ENCODE results near the gene SMG6.

Gene SMG6

GRCh38 chr17:2137342-2138098 is 166.1 kb downstream of the SMG6 start:
- DNase-seq = no peak

DNA sequence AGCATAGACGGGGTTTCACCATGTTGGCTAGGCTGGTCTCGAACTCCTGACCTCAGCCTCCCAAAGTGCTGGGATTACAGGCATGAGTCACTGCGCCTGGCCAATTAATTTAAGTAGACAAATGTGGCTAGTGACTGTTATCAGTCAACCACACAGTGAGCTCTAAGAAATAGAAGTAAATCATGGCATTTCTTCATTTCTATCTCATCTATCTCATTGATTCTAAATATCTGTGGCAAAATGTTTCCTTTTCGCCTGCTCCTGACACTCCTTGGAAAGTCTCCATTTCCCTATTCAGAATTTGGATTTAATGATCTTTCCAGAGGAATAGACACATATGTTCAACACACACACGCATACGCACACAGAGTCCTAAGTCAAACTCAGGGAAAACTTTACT is 167.3 kb downstream of the SMG6 start:
- no peak for DNase-seq

GRCh38 chr17:2128011-2128410 is 175.6 kb downstream of the SMG6 start:
- no peak for DNase-seq

- no peak for DNase-seq
Observed at GRCh38 chr17:2125013-2125535, 178.5 kb downstream of the SMG6 start.

DNA sequence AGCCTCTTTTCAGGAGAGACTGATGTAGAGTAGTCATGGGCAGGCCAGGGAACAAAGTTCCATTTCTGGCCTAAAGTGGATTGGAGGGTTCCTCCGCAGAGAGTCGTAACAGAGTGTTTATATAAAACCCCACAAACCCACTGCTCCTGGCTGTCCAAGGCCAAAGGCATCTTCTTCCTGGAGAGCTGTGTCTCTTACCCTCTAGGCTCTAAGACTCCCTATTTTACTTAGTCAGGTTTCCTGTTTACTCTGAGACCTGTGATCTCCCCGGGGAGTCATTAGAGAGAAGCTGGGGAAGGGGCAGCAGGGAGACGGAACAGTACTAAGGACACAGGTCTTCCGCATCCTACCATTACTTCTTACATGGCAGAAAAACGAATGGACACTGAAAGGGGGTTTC is 179.2 kb downstream of the SMG6 start:
- no peak for DNase-seq

DNA sequence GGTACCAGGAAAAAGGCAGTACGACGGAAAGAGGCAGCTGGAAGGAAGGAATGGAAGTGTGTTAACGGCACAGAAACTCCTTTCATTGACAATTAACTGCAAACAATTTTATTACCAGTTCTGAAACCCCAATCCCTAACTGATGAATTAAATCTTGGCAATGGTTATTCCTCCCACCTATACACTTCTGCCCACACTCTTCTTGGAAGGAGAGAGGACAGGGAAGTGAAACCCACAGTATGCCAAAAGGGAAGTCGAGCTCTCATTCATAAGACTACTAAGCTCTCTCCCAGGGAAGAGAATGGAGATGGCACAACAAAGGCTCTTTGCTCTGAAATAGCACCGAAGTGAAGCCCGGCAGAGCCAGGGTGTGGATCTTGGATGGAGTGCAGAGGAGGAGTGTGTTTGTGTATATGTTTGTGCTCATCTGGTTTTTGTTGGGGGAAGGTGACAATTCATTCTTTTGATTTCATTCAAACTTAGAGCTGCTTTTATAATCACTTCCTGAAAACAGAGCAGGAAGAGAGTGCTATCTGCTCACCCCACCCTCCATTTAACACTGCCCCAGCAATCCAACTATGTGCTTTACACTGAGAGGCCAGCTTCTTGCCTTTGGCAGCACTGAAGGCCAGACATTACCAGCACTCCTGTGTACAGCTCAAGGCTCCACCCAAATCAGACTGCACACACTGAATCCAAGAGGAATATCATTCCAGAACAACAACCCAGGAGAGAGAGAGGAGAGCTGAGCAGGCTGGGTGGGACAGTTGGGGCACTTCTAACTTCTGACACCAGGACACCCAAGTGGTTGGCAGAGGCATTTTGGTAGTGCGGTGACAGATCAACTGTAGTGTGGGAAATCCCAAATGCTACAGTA is 180.0 kb downstream of the SMG6 start:
- DNase-seq = no peak

DNA sequence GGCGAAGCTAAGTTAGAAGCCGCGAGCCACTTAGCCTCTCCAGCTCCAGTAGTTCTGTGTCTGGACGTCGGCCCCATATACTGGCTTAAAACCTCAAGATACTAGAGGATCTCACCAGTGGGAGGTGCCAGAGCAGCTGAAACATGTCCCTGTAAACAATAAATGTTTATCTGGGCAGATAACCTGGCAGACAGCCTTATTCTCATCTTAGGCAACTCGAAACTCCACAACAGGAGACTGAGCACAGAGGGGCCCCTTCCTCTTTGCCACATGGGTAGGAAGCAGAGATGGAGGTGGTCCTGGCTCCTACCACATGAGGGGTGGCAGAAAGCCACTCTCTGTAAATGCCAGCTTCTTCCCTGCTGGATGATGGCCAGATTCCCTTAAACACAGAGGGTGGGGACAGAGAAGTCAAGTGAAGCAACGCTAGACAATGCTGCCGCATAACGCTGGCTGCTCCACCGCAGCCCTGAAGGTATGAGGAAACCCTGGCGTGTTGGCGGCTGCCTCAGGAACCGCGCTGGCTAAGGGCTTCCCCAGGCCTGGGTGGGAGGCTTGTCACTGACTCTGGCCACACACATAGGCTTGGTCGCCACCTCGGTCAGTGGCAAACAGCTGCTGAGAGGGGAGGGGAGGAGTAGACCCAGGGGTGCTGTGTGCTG is 180.8 kb downstream of the SMG6 start:
- DNase-seq = no peak

GRCh38 chr17:2120586-2121335 is 182.8 kb downstream of the SMG6 start:
- DNase-seq = no peak

DNA sequence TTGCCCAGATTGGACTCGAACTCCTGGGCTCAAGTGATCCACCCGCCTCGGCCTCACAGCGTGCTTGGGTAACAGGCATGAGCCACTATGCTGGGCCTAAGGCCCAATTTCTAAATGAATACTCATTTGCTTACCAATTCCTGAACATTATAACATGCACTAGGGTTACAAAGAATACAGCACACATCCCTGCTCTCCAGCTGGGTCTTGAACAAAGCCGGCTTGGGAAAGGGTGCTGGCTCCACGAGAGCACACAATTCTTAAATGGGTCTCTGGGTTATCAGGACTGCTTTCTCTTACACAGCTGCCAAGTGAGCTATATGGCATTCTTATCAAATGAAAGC is 190.3 kb downstream of the SMG6 start:
- no peak for DNase-seq

GRCh38 chr17:2111691-2112090 is 191.9 kb downstream of the SMG6 start:
- no peak for DNase-seq

GRCh38 chr17:2110436-2110835 is 193.1 kb downstream of the SMG6 start:
- no peak for DNase-seq

DNA sequence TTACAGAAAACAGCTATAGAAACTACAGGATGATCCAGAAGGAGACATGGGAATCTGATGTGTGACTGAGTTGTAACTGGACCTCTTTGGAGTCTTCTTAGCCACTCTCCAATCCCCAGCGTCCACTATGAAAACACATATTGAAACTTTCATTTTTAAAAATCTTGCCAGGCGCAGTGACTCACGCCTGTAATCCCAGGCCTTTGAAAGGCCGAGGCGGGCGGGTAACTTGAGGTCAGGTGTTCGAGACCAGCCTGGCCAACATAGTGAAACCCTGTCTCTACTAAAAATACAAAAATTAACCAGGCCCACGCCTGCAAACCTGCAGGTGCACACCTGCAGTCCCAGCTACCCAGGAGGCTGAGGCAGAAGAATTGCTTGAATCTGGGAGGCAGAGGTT is 195.4 kb downstream of the SMG6 start:
- no peak for DNase-seq

DNA sequence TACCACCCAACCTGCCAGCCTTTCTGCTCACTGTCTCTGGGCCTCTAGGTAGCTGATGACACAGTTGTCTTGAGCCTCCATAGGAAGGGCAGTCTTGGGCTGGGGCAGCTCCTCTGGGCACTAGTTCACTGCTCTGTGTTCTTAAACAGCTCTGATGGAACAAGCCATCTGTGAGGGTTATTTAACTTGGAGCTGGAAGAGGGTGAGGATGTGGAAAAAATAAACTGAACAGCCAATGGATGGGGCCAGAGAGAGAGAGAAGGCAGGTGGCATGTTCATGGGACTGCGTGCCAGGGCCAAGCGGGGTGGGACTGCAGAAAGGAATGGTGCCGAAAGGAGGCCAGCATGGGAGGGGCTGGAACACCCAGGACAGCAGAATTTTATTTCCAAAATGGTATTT is 196.1 kb downstream of the SMG6 start:
- DNase-seq = no peak

DNA sequence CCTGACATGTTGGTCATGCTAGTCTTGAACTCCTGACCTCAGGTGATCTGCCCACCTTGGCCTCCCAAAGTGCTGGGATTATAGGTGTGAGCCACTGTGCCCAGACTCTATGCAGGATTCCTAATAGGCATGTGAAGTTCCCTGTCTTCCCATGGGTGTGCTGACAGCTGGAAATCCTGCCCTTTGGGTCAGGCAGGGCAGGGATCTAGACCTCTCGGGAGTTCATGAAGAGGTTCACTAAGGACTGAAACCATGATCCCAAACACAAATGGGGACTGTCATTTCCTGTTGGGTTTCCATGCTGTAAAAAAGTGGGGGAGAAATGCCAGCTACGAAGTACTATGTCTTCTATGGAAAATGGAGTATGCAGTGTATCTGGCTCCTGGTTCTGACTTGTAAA is 196.5 kb downstream of the SMG6 start:
- no peak for DNase-seq

- no peak for DNase-seq
Observed at GRCh38 chr17:2106308-2106955, 197.2 kb downstream of the SMG6 start.

- no peak for DNase-seq
Observed at GRCh38 chr17:2105663-2106062, 197.9 kb downstream of the SMG6 start.

DNA sequence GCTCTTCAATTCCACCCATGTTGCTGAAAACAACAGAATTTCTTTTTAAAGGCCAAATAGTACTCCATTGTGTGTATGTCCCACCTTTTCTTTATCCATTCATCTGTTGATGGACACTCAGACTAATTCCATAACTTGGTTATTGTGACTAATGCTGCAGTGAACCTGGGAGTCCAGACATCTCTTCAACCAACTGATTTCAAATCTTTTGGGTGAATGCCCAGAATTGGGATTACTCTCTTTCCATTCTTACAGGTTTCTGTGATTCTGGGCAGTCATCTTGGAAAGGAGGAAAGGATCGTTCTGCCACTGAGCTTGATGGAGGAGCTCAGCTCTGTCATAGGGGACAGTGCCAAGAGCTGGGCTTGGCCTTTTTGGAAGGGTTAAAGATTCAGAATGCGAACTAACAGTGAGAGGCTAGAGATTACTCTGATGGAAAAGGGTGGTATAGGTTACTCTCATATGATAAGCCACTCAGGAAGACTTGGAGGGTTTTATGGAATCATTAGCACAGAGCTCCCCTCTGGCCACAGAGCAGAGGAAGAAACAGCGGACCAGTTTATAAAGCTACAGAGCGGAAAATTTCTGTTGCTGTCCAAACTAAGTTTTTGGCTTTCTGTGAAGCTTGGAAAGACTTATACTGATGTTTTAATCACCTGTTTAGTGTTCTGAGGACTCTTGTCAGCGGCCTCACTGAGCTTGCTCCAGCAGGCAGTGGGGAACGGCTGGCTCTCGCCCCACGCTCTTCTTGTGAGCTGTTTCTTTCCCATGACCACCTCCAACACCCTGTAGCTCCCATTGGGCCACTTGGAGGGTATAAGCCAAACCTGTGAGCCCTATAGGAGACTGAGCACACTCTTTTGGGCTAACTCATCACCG is 200.4 kb downstream of the SMG6 start:
- DNase-seq = no peak

- no peak for DNase-seq
Observed at GRCh38 chr17:2101448-2102257, 201.9 kb downstream of the SMG6 start.

GRCh38 chr17:2095536-2095910 is 208.1 kb downstream of the SMG6 start:
- DNase-seq = no peak

DNA sequence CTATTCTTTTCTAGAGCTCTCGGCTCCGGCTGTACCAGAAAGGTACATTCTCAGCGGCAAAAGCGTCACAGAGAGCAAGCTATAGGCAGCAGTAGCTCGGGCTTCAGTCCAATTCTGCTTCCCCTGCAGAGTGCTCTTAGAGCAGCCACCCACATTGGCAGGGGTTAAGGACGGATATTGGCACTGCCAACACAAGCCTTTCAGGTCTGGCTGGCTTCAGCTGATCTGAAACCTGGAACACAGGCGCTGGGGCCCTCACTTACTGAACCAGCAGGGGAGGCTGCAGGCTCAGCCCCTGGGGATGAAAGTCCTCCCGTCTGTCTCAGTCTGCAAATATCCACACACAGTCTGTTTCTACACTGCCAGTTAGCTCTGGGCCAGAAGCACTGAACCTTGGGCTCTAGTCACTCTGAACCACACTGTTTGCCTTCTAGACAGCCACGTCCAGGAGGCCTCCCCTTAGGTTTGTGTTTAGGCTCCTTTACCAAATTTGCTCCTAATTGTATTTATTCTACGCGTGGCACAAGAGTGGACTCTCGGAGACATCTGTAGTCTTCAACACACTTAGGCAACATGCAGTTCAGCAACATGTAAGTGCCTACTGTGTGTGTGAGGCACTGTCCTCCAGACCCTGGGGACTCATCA is 208.6 kb downstream of the SMG6 start:
- DNase-seq = no peak

Measured in NCI-H187 treated with DMSO at 0.1 percent for 48 hours (cell line).